Endothelial cell of umbilical vein (primary cell): ENCODE data around the gene CGNL1.
A peak's percentile ranks its signal among the peaks of the same experiment; 100 is the strongest.

Experiments
- CTCF ChIP-seq, 2 donors: IDR thresholded peaks; 1 replicate in 1 of 2; 2 replicates in 1 of 2; pipeline ENCODE4 v1.5.1; 2011; ENCODE audit warnings: low read length in 2 of 2, mild to moderate bottlenecking in 2 of 2, moderate library complexity in 2 of 2, control low read depth in 1 of 2, inconsistent platforms in 1 of 2, low read depth in 1 of 2; ENCODE audit not compliant: insufficient read depth in 1 of 2; ENCODE audit errors: extremely low read depth in 1 of 2
- EZH2 ChIP-seq: IDR thresholded peaks from 2 replicates; pipeline ENCODE4 v1.6.1; 2012; ENCODE audit warnings: borderline replicate concordance, low read depth, mild to moderate bottlenecking, moderate library complexity, low read length, inconsistent platforms; ENCODE audit not compliant: severe bottlenecking
- FOS ChIP-seq: IDR thresholded peaks from 2 replicates; pipeline ENCODE4 v1.6.1; 2011; ENCODE audit warnings: mild to moderate bottlenecking, low read length, moderate library complexity, borderline replicate concordance; ENCODE audit not compliant: insufficient read depth
- GATA2 ChIP-seq: IDR thresholded peaks from 2 replicates; pipeline ENCODE4 v1.7.0; 2011; ENCODE audit warnings: low read depth, mild to moderate bottlenecking, moderate library complexity, mixed read lengths, low read length; ENCODE audit not compliant: insufficient read length, insufficient read depth
- MYC ChIP-seq: IDR thresholded peaks from one replicate; pipeline ENCODE4 v1.6.1; 2011; ENCODE audit warnings: mild to moderate bottlenecking, low read depth, low read length
- POLR2A ChIP-seq: IDR thresholded peaks from 2 replicates; pipeline ENCODE4 v1.6.1; 2012; ENCODE audit warnings: low read depth, mild to moderate bottlenecking, control low read depth, low read length
- POLR2AphosphoS5 ChIP-seq: IDR thresholded peaks from 2 replicates; pipeline ENCODE4 v1.6.1; 2012; ENCODE audit warnings: low read depth, mild to moderate bottlenecking, control low read depth, low read length, moderate library complexity; ENCODE audit not compliant: insufficient read depth

- TF ChIP-seq GATA2: no peak
- no peak for TF ChIP-seq EZH2
- no peak for TF ChIP-seq CTCF (IDR thresholded peaks at IDR 0.05; ENCODE audit: extremely low read depth in 1 of 2, insufficient read depth in 1 of 2, low read depth in 1 of 2, low read length in 2 of 2)
- peak; percentile 84 for TF ChIP-seq FOS
- TF ChIP-seq POLR2A: no peak
- TF ChIP-seq POLR2AphosphoS5: no peak
- TF ChIP-seq MYC: no peak
Measured at GRCh38 chr15:57537072-57537471, 160.8 kb downstream of the CGNL1 start.
